Neutrophil (primary cell): ENCODE data around the gene RPL29.
"Not testable (repeated sequence)": the region's sequence is repeated elsewhere in the genome, so short reads cannot be mapped to it uniquely, and the experiment has no call there.

Source experiments
- H3K27ac ChIP-seq: fragments of 200-600 bp; sonication (generic); 2 replicates; pipeline ENCODE4 v1.5.1; 2016; ENCODE audit warnings: mild to moderate bottlenecking, moderate library complexity
- H3K27me3 ChIP-seq: fragments of 200-600 bp; sonication (generic); 2 replicates; pipeline ENCODE4 v1.6.0; 2016; ENCODE audit warnings: mild to moderate bottlenecking
- H3K36me3 ChIP-seq: fragments of 200-600 bp; sonication (generic); 2 replicates; pipeline ENCODE4 v1.5.1; 2017
- H3K4me1 ChIP-seq, 2 experiments: fragments of 200-600 bp in 1 of 2; sonication (generic) in 1 of 2; 1 replicate in 1 of 2; 2 replicates in 1 of 2; pipeline versions ENCODE4 v1.5.1 to v1.6.1; 2013 to 2016; ENCODE audit warnings: low read depth in 1 of 2, low read length in 1 of 2, mild to moderate bottlenecking in 1 of 2, moderate library complexity in 1 of 2; ENCODE audit not compliant: control insufficient read depth in 1 of 2, insufficient read depth in 1 of 2
- H3K4me3 ChIP-seq, 2 experiments: fragments of 200-600 bp in 1 of 2; sonication (generic) in 1 of 2; 1 replicate in 1 of 2; 2 replicates in 1 of 2; pipeline ENCODE4 v1.5.1; 2013 to 2016; ENCODE audit warnings: low read depth in 1 of 2, low read length in 1 of 2, mild to moderate bottlenecking in 1 of 2, moderate library complexity in 1 of 2
- H3K9me3 ChIP-seq: fragments of 200-600 bp; sonication (generic); 2 replicates; pipeline ENCODE4 v1.5.1; 2016
- CTCF ChIP-seq: fragments of 200-600 bp; sonication (generic); IDR thresholded peaks from 2 replicates; pipeline ENCODE4 v1.5.1; 2016; ENCODE audit warnings: antibody characterized with exemption

RPL29 gene

GRCh38 chr3:51997935-51998596 is 2.4 kb upstream of the RPL29 start:
- no peak overlapping the region for H3K4me3 ChIP-seq
- no peak for TF ChIP-seq CTCF
- H3K27me3 ChIP-seq: peaks cover 4% of the 10 kb centered on the region
- H3K36me3 ChIP-seq: peaks cover 14% of the 10 kb centered on the region
- no peaks in the 10 kb centered on the region for H3K9me3 ChIP-seq
- H3K27ac ChIP-seq: no peak overlapping the region
- H3K4me1 ChIP-seq: peaks cover 15 to 16% of the 10 kb centered on the region in 2 experiments

- no peak overlapping the region for H3K27ac ChIP-seq
Measured at GRCh38 chr3:51997172-51997571, 1.5 kb upstream of the RPL29 start.

GRCh38 chr3:51994530-51994929 is 1.2 kb downstream of the RPL29 start:
- Histone ChIP-seq H3K36me3 (peaks cover 20% of the 10 kb centered on the region), H3K4me1 (peaks cover 12 to 15% of the 10 kb centered on the region in 2 experiments), H3K27ac (no peak overlapping the region), H3K27me3 (peaks cover 4% of the 10 kb centered on the region), H3K9me3 (no peaks in the 10 kb centered on the region), H3K4me3 (no peak overlapping the region)
- no peak for TF ChIP-seq CTCF

More at GRCh38 chr3:51997172-51997571, 1.5 kb upstream of the RPL29 start:
- Histone ChIP-seq H3K9me3 (no peaks in the 10 kb centered on the region), H3K36me3 (peaks cover 20% of the 10 kb centered on the region), H3K4me1 (peaks cover 15 to 16% of the 10 kb centered on the region in 2 experiments), H3K4me3 (no peak overlapping the region), H3K27me3 (peaks cover 4% of the 10 kb centered on the region)
- no peak for TF ChIP-seq CTCF

GRCh38 chr3:51993657-51994056 is 2.0 kb downstream of the RPL29 start:
- H3K36me3 ChIP-seq: peaks cover 20% of the 10 kb centered on the region
- H3K4me3 ChIP-seq, H3K27ac ChIP-seq, H3K9me3 ChIP-seq, H3K27me3 ChIP-seq: not testable (repeated sequence)
- H3K4me1 ChIP-seq: peaks cover 12 to 15% of the 10 kb centered on the region in 2 experiments

- Histone ChIP-seq H3K9me3 (no peaks in the 10 kb centered on the region), H3K27me3 (no peaks in the 10 kb centered on the region), H3K4me3 (no peak overlapping the region), H3K27ac (no peak overlapping the region), H3K36me3 (peaks cover 20% of the 10 kb centered on the region), H3K4me1 (peaks cover 12 to 15% of the 10 kb centered on the region in 2 experiments)
- TF ChIP-seq CTCF: no peak
Measured at GRCh38 chr3:51992017-51992682, 3.5 kb downstream of the RPL29 start.

GRCh38 chr3:51990501-51990971 is 5.2 kb downstream of the RPL29 start:
- not testable (repeated sequence) for H3K4me3 ChIP-seq, H3K9me3 ChIP-seq, H3K27ac ChIP-seq, H3K27me3 ChIP-seq
- H3K36me3 ChIP-seq: peaks cover 20% of the 10 kb centered on the region
- peaks cover 10 to 12% of the 10 kb centered on the region in 2 experiments for H3K4me1 ChIP-seq
